ENCODE results near the gene SNX3.

Gene SNX3

GRCh38 chr6:108260126-108260808 is 573 bp downstream of the SNX3 start (continued):
- peak; percentile 66; the same call in 1 of the 2 replicates for TF ChIP-seq ZNF398 (tag by site-specific recombination; IDR thresholded peaks at IDR 0.05)
- no peak for TF ChIP-seq ZNF112 (tag by site-specific recombination; IDR thresholded peaks at IDR 0.05)
- TF ChIP-seq SP3 (tag by site-specific recombination; IDR thresholded peaks at IDR 0.05): no peak
- no peak for TF ChIP-seq ZNF155 (tag by site-specific recombination; IDR thresholded peaks at IDR 0.05)
- TF ChIP-seq ZNF701 (tag by site-specific recombination; IDR thresholded peaks at IDR 0.05): no peak
- no peak for TF ChIP-seq ZNF639 (tag by site-specific recombination; IDR thresholded peaks at IDR 0.05)
- no peak for TF ChIP-seq ZFP69B (tag by site-specific recombination; IDR thresholded peaks at IDR 0.05)
- TF ChIP-seq ZBTB8A (tag by site-specific recombination; IDR thresholded peaks at IDR 0.05): peak; percentile 38; the same call in 1 of the 2 replicates
- TF ChIP-seq ZNF114 (tag by site-specific recombination; IDR thresholded peaks at IDR 0.05): no peak
- no peak for TF ChIP-seq BCL6B (tag by site-specific recombination; IDR thresholded peaks at IDR 0.05)
- TF ChIP-seq ZBTB49 (tag by site-specific recombination; IDR thresholded peaks at IDR 0.05; ENCODE audit: low read depth): no peak
- peak; percentile 30; the same call in 1 of the 2 replicates for TF ChIP-seq EGR2 (tag by site-specific recombination; IDR thresholded peaks at IDR 0.05; ENCODE audit: low read depth)
- TF ChIP-seq KLF1 (tag by site-specific recombination; IDR thresholded peaks at IDR 0.05): peak; percentile 63
- TF ChIP-seq ZNF10 (tag by site-specific recombination; IDR thresholded peaks at IDR 0.05): peak; percentile 64
- no peak for TF ChIP-seq ZNF585B (tag by site-specific recombination; IDR thresholded peaks at IDR 0.05)
- TF ChIP-seq ZNF148 (tag by site-specific recombination; IDR thresholded peaks at IDR 0.05; ENCODE audit: borderline replicate concordance): no peak
- TF ChIP-seq ZNF324 (tag by site-specific recombination; IDR thresholded peaks at IDR 0.05): no peak
- no peak for TF ChIP-seq ZNF175 (tag by site-specific recombination; IDR thresholded peaks at IDR 0.05)
- no peak for TF ChIP-seq REST (tag by site-specific recombination; IDR thresholded peaks at IDR 0.05)
- TF ChIP-seq ZNF600 (tag by site-specific recombination; IDR thresholded peaks at IDR 0.05): peak; percentile 72
- 0 out of 2 replicates have a peak, but pooled peaks have one; percentile 8 for TF ChIP-seq PRDM10 (tag by site-specific recombination; IDR thresholded peaks at IDR 0.05)
- TF ChIP-seq ZBTB17 (tag by site-specific recombination; IDR thresholded peaks at IDR 0.05): peak; percentile 43; the same call in 1 of the 2 replicates
- TF ChIP-seq GLIS2 (tag by site-specific recombination; IDR thresholded peaks at IDR 0.05): peak; percentile 91

Measured in HEK293 (cell line).